CD4-positive, alpha-beta T cell treated with Interferon gamma for 1 hour (primary cell): ENCODE data around the gene JAM3.

ENCODE experiments used
- DNase-seq: peaks from one replicate; pipeline ENCODE4 v3.0.0-alpha.2; 2020

Gene JAM3

DNA sequence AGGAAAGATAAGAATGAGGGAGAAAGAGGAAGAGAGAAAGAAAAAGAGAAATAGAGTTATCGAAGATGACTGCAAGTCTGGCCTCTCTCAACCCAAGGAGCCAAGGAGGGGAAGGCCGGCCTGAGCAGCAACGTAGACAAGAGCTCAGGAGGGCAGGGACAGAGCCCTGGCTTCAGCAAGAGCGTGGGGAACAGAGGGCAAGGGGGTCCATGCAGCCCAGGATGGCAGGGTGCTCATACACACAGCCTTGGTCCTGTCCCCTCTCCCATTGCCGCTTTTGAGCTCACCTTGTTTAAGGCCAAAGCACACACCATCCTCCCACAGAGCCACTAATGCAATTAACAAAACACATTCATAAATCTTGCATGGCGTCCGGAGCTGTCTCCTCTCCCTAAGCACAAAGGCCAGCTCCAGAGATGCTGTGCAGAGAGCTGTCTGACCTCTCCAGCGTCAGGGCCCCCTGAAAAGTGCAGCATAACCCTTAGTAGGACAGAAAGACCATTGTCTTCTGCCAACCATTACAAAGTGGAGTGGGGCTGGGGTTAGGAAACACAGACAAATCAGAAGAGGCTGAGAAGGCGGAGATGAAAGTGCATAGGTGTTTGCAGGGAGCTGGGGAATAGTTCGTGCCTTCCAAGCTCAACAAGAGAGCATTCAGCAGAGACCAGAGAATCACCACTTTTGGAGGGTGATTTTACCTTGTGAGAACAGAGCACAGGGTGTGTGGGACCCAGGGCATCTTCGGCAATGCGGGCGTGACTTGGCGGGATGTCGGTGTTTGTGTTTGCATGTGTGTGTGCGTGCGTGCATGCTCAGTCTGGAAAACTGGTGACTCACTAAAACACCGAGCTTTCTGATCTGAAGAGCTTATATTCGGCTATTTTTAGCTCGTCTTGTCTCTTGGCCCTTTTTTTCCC, 28.2 kb upstream of the JAM3 start:
- DNase-seq: no peak

DNA sequence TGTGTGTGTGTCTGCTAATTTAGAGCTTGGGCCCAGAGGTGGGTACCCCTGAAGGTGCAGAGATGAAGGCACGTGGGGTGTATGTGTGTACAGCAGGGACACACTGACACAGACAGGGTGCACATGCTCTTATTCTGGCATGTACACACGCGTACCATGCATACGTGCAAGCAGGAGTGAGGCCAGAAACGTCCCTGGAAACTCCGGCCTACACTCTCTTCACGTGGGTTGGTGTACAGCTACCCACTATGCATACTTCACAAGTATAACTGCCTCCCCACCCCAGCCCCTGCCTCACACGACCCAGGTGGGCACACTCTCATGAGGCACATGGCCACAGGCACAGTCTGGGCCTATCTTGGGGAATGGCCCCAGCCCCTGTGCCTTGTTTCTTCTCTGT, 27.5 kb upstream of the JAM3 start:
- no peak for DNase-seq

DNA sequence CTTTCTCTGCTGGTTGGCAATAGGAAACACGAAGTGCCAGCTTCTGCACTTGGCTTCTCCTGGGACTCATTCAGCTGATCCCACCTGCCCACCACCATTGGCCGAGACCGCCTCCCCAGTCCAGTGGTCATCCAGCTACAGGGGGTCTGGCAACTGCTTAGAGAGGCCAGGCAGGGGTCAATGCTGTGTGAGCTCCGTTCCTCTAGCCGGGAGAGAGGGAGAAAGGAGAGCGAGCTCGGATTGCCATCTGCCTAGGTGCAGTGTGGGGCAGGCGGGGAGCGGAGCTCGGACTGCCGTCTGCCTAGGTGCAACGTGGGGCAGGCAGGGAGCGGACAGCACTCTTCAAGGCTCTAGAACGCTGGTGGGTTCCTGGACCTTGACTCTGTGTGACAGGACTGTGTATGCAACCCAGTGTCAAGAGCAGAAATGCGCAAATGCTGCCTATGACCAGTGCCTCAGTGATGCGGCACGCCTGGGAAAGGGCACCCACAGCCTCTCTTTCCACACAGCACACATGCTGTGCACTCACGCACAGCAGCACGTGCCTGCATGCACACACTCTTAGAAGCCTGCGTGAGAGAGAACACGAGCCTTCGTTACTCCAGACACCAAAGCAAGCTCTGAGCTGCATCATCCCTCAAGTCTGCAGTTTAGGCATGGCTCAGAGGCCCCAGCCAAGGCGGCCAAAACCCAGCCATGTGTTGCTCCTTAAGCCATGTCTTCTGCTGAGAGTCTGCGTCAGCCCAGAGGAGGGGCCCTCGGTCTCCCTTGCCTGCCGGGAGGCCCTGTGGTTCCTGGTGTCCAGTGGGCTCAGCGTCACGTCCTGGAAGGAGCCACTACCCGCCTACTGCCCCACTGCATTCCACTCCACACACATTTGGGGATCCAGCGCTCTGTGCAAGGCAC, 26.8 kb upstream of the JAM3 start:
- DNase-seq: no peak

DNA sequence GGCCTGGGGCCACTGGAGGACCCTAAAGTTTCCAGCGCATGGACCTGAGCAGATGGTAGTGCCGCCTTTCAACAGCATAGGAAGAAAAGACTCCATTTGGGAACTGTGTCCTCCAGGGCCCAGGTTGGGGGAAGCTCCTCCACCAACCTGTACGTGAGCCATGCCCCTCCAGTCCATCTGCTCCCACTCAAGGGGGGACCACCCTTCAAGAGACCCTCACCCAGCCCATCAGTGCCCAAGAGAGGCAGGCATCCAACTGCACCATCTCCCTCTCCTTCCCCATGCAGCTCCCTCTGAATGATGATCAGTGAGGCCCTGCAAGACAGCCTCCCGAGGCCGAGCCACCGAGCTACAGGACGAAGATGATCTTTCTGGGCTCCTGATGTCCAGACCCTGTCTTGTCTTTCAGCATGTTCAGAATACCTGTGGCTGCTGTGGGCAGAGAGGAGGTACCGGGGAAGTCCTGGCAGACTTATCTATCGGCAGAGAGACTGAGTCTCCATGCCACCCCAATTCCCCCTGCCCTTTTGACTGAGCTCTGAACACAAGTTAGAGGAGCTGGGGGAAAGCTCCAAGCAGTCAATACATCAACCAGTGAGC, 25.0 kb upstream of the JAM3 start:
- no peak for DNase-seq

DNA sequence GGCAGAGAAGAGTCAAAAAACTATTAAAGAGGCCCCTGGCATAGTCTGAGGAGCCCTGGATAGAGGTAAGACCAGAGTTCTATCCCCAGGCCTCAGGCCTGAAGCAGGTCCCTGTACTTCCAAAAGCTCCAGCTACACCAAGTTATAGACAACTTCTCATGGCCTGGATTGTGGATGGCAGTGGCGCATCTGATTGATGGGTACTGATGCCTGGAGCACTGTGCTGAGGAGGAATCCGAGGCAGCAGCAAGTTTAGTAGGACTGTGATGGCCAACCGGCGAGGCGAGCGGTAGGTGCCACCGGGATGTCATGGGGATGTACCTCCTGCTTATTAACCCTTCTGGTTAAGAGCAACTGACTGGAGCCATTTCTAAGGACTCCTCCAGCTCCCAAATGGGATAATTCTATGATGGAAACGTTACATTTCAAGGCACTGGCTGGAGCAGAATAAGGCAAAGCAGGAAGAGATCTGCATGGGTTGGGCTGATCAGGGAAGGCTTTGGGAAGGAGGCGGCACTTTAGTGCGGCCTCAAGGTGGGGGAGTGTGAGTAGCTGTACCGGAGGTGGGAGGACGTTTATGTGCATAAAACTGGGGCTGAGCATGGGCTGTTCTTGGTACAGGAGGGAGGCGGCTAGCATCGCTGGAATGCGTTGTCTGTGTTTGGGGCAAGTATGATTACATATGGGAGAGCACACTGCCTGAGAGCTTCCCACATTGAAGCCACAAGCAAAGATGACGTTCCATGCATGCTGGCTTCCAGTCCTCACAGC, 24.2 kb upstream of the JAM3 start:
- no peak for DNase-seq

DNA sequence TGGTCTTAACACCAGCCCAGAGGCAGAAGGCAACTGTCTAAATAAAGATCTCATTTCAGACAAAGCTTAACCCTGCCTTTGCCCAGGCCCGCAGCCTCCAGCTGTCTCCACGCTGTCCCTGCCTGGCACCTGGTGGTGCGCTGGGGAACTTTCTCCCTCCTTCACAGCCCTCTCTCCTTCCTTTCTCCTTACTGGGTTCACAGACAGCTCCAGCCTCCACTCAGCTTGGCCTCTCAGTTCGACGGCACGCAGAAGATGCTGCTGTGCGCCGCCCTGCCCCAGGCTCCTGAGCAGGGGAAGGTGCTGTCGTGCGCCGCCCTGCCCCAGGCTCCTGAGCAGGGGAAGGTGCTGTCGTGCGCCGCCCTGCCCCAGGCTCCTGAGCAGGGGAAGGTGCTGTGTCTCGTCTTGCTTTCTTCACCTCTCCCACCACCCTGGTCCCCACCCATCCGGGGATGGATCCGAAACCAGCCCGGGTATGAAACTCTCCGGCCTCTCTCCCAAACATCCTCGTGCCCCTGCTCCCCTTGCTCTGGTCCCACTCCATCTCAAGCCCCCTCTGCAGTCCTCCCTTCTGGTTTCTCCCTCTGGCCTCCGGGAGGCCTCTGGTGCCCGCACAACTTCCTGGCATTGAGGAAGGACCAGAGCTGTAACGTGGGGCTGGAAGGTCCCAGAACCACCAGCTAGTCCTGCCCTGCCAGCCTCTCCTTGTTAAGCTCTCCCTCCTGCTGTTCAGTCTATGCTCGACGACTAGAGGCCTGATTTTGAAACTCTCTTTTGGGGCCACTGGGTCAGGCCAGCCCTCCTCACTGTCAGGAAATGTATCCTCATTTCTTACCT, 22.9 kb upstream of the JAM3 start:
- DNase-seq: no peak

DNA sequence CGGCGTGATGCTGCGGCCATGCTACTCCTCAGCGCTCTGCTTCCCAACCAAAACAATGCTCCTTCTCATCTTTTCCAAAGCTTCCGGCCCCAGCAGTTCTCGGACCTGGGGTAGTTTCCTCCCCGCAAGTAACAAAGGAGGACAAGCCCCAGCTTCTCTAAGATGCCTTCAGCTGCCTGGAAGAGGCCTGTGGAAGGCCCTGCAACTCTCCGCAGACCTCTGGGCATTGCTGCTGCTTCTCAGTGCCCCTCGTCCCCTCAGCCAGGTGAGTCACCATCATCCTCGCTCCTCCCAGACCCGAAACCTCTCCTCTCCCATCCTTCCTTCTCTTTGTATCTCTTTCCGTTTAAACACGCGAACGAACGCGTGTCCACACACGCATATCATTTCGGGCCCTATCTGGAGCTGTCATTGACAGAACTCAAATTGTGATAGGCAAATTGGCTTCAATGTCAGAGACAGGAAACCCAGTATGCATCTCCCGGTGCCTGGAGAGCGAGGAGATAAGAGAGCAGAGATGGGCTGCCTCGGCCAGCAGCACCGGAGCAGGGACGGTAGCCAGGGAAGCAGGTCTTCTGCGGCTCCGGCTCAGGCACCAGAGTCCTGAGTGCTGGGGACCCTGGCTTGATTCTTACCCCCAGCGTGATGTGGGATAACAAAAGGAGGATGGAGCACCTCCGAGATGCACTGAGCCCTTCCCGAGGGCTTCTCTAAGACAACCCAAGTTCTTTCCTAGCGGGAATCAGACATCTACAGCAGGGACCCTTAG, 22.0 kb upstream of the JAM3 start:
- DNase-seq: no peak

DNA sequence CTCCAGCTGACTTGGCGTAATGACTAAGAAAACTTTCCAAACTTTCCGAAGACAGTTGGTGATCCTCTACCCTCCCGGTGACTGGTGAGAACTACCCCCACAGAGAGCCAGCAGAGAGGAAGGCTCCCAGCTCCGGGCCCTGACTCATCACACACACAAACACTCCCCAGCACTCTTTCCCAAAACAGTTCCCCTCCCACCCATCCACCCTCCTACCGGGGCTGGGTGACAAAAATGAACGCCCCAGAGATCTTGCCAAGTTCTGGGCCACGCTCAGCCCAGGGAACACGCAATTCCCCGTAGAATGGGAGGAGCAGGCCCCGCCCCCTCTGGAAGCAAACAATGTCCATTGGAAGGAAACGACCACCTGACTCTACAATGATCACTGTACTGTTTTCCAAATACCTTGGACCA, 21.3 kb upstream of the JAM3 start:
- no peak for DNase-seq

DNA sequence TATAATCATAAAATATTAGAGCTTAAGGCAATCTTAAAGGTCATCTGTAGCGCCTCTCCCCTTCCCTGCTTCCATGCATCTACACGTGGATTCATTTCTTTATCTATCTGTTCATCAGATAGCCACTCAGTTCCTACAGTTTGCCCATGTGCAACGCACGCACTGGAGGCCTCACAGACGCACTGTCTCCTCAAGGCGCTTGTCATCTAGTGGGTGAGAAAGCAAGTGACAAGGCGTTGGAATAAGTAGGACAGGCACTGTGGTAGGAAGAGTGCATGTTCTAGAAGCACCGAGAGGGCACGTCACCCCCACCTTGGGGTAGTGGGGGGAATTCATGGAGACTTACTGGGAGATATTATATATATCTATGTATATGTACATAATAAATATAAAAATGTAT, 20.8 kb upstream of the JAM3 start:
- DNase-seq: no peak

DNA sequence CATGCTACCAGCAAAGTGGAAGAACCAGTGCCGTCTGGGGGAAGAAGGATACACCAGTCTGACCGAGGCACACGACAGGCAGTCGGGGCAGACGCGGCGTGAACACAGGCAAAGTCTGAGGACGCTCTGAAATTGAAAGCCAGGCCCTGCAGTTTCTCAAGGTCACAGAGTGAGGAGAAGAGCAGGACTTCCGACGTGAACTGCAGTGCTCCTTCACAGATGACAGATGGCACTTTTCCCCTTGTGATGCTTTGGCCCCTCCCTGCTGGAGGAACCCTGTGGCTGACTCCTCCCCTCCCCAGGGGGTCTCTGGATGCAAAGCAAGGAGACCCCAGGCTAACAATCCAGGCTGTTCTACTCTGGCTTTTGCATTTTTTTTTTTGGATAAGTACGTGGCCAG, 19.6 kb upstream of the JAM3 start:
- no peak for DNase-seq

DNA sequence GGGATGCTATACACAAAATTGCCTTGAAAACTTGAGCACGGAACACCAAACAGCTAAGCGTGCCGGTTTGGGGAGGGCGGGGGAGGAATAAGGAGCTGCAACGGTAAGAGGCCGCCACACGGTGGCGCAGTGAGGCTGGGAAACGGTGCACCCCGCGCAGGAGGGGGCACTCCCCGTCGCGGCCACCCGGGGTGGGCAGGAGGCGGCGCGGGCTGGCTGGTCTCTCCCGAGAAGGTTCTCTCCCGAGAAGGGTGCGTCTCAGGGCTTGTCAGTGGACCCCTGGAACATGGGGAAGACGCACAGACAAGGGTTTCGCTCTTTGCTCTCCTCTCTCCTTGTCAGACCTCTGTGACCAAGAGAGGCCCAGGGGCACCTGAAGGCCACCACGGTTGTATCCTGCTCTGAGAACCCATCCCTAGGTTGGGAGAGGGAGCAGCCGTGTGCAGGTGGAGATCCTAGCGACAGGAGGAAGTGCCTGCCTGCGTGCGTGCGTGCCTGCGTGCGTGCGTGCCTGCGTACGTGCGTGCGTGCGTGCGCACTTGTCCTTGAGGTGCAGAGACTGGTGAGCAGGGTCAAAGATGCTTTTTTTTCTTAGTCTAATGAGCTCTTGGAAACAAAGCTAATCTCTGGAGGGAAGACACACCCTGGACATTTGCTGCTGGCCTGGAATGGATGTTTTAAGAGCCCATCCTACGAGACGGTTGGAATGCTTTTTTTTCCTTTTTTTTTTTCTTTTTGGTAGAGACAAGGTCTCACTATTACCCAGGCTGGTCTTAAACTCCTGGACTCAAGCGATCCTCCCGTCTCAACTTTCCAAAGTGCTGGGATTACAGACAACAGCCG, 18.1 kb upstream of the JAM3 start:
- DNase-seq: peak; percentile 64

DNA sequence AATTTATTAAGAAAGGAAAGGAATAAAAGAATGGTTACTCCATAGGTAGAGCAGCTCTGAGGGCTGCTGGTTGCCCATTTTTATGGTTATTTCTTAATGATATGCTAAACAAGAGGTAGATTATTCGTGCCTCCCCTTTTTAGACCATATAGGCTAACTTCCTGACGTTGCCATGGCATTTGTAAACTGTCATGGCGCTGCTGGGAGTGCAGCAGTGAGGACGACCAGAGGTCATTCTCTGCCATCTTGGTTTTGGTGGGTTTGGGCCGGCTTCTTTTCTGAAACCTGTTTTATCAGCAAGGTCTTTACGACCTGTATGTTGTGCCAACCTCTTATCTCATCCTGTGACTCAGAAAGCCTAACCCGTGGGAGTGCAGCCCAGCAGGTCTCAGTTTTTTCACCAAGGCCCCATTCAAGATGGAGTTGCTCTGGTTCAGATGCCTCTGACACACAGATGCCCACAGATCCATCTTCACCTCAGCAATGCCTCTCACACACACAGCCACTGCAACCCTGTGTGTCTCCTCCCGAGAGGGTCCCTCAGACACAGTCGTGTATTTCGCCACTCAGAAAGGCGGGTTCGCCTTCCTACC, 16.4 kb upstream of the JAM3 start:
- no peak for DNase-seq

DNA sequence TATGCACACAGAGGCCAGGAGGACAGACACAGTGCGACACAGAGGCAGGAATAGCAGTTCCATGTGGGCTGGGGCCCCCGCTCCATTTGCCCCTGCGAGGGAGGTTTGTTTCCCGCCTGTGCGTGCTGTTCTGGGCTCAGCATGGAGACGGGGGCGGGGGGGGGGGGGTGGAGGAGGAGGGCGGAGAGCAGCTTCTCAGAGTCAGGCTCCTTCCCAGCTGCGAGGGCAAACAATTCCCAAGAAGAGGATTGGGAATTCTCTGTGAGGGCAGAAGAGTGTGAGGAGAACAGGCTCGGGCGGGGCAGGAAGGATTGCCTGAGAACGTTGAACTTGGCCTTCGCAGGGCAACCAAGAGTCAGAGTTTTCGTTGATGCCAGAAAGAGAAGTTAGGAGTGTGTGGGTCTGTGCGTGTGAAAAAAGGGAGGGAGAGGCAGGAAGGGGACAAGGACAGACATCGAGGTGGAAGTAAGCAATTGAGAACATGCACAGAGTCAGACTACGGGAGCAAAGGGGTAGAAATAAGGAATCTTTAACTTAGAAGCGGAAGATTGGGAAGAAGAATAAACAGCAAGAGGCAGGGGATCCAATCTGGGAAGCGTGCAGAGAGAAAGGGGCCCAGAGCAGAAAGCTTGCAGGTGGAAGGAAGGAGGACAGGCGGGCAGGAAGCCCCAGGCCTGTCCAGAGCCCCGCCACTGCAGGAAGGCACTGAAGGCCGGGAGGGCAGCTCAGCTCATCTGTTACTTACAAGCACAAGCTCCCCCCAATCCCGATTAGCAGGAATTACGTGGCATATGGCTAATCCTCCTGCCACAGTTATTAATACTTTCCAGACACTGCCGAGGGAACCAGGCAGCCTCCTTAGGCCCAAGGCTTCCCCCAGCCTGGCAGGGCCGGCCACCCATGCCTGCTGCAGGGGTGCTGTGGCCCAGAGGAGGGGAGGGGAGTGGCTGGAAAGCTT, 15.6 kb upstream of the JAM3 start:
- DNase-seq: no peak

DNA sequence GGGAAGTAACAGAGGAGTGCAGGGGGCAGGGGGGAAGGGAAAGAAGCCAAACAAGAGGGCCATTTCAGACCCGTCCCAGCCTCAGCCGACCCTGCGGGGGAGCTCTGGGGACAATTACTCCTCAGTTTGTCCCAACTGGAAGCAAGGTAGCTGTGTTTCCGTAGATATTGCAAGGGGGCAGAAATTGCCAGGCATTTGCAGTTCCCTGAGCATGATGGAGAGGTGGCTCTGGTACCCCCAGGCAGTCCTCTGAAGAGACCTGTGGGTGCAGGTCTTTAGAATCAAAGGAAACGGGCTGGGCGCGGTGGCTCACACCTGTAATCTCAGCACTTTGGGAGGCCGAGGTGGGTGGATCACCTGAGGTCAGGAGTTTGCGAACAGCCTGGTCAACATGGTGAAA, 13.8 kb upstream of the JAM3 start:
- DNase-seq: no peak

DNA sequence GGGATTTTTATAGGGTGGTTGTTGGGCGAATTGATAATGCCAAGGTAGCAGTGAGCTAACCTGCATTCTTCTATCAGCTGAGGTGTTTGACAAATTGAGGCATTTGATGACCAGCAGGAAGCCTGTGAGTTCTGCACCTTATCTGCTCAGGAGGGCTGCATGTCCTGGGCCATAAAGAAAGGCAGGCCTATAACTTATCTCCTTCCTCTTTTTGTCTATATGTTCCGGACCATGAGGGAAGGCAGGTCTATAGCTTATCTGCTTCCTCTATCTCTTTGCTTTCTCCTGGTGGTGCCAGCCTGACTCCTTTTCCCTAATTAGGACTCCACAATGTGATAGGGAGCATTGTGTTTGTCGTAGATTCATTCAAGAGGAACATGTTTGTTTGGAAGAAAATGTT, 8.6 kb upstream of the JAM3 start:
- no peak for DNase-seq

DNA sequence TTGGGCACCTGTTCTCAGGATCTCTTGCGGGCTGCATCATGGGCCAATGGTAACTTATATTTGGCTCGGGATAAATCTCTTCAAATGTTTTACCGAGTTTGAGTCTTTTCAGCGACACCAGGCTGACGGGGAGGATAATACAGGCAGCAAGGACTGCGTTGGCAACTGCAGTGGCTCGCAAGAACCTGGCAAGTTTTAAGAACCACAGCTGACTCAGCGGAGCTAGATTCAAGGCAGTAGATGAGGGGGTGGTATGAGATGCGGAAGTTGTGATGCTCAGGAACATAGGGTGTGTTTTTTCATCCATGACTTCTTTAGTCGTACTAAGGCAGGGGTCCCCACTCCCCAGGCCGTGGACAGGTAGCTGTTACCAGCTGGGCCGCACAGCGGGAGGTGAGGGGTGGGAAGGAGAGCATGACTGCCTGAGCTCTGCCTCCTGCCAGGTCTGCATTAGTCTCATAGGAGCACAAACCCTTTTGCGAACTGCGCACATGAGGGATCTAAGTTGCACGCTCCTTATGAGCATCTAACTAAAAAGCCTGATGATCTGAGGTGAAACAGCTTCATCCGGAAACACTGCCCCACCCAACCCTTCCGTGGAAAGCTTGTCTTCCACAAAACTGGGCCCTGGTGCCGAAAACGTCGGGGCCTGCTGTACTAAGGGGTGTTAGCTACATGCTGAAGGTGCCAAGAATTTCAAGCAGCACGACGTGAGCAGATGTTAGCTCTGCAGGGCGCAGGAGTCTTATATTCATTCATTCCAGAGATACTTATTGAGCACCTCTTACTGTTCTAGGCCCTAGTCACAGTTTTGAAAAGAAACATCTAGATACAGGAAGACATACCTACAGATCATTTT, 6.4 kb upstream of the JAM3 start:
- no peak for DNase-seq

DNA sequence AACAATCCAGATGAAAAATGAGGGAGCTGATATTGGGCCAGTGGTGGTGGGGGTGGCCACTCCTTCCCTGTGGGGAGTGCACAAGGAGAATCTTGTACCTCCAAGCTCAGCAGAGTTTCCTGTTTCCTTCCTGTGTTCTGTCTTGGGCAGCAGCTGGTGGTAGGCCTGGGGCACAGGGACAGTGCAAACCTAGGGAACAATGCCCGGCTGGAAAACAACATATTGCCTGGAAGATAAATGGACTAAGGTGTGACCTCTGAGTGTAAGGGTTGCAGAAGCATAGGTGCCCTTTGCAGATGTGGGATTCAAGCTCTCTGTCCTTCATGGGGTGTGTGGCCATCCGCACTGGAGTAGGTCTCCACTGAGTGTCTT, 5.8 kb upstream of the JAM3 start:
- DNase-seq: no peak
